ENCODE data around the gene ADGRG7.

DNA sequence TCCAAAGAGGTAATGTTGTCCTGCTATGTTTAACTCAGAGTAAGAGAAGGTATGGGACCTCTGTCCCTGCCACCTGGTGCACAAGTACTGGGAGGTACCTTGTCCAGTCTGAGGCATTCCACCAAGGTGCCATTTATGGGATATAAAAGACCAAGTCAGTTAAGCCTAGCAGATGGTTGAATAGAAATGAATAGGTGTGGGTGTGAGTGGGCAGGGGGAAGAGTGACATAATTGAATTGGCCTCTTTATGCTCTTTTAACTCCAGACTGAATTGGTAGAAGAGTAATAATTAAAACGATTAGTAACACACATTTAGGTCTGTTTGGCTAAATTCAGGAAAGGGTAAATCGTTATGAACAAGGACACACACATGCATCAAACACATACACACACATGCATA is 562 bp downstream of the ADGRG7 start:
- TF ChIP-seq POLR2A (IDR thresholded peaks at IDR 0.05; ENCODE audit: low read length): no peak
- TF ChIP-seq GATA1 (IDR thresholded peaks at IDR 0.05; ENCODE audit: low read depth, low read length): no peak

Measured in erythroblast (primary cell).